Sigmoid colon (tissue), 7 donors: Measurements from ENCODE around the gene CASP7. TPM values are rescaled to one million over a fixed set of nuclear protein-coding genes. Genes with fewer than 3 reads are reported as not detected.

Experiments used
- DNase-seq: peaks from one replicate; pipeline ENCODE4 v3.0.0-alpha.2; 2019
- H3K27ac ChIP-seq, 4 donors: fragments of 200-600 bp; sonication (generic); one replicate each; pipeline ENCODE4 v1.5.1; 2016 to 2019; ENCODE audit warnings: mild to moderate bottlenecking in 1 of 4
- H3K27me3 ChIP-seq, 3 donors: fragments of 200-600 bp; sonication (generic); one replicate each; pipeline ENCODE4 v1.5.1; 2019; ENCODE audit warnings: mild to moderate bottlenecking in 1 of 3
- H3K36me3 ChIP-seq, 4 donors: fragments of 200-600 bp; sonication (generic); one replicate each; pipeline ENCODE4 v1.5.1; 2016 to 2019
- H3K4me1 ChIP-seq, 4 donors: fragments of 200-600 bp; sonication (generic); one replicate each; pipeline ENCODE4 v1.5.1; 2017 to 2019
- H3K4me3 ChIP-seq, 4 donors: fragments of 200-600 bp; sonication (generic); one replicate each; pipeline ENCODE4 v1.5.1; 2017 to 2019; ENCODE audit warnings: mild to moderate bottlenecking in 2 of 4, moderate library complexity in 1 of 4
- H3K9me3 ChIP-seq, 4 donors: fragments of 200-600 bp in 3 of 4; sonication (generic) in 3 of 4; one replicate each; pipeline versions ENCODE4 v1.5.1 to v1.6.1; 2013 to 2019
- CTCF ChIP-seq, 4 experiments: fragments of 450-650 bp in 3 of 4; fragments of 200-600 bp in 1 of 4; IDR thresholded peaks; one replicate each; pipeline ENCODE4 v1.5.1; 2016 to 2019; ENCODE audit warnings: antibody characterized with exemption in 4 of 4, mild to moderate bottlenecking in 3 of 4, moderate library complexity in 2 of 4
- EP300 ChIP-seq, 4 donors: sonication (generic); formaldehyde crosslinking; IDR thresholded peaks; one replicate each; pipeline ENCODE4 v1.6.1; 2017; ENCODE audit warnings: antibody characterized with exemption in 4 of 4
- POLR2A ChIP-seq, 2 donors: fragments of 450-650 bp; IDR thresholded peaks; one replicate each; pipeline ENCODE4 v1.6.1; 2016; ENCODE audit warnings: antibody characterized with exemption in 2 of 2, mild to moderate bottlenecking in 2 of 2, moderate library complexity in 2 of 2
- POLR2AphosphoS5 ChIP-seq, 4 donors: sonication (generic); formaldehyde crosslinking; IDR thresholded peaks; one replicate each; pipeline ENCODE4 v1.6.1; 2017; ENCODE audit warnings: antibody characterized with exemption in 4 of 4
- WGBS, 2 donors: extraction: QIAGEN DNeasy Blood & Tissue Kit; methylation state at CpG; one replicate each; pipeline ENCODE4 v1.1.7; 2013; 5-methylcytosine and 5-hydroxymethylcytosine counted together
- intact Hi-C: fragments of 100-400 bp; cut with DNase I; formaldehyde crosslinking; loops from one replicate; pipeline ENCODE4 v1.15.1; 2023
- polyA plus RNA-seq, 3 donors: library from polyadenylated mRNA; stranded (reverse); fragments of 200-250 nt; gene quantifications; one replicate each; pipeline ENCODE4 v1.2.3, GENCODE V29; 2013
- total RNA-seq, 4 donors: library from RNA; depleted of rRNA; stranded (reverse); fragments of >200 nt; gene quantifications; one replicate each; pipeline ENCODE4 v1.1.0, GENCODE V29; 2016
- donor health status: healthy with polysubstance abuse.
- donor health status: Bipolar disorder and iron deficiency.
- donor health status: healthy.

Gene CASP7
- total and polyA plus RNA-seq, 7 donors, result 11.4 to 338 (median 17.8) TPM

- Histone ChIP-seq H3K27me3 (no peaks in the 10 kb centered on the region), H3K27ac (no peak overlapping the region), H3K9me3 (no peaks in the 10 kb centered on the region), H3K36me3 (no peaks in the 10 kb centered on the region), H3K4me3 (no peak overlapping the region), H3K4me1 (no peaks in the 10 kb centered on the region)
- DNase-seq, result no peak
- intact Hi-C loops, result no loop called here
- no peak for TF ChIP-seq POLR2A (IDR thresholded peaks at IDR 0.05)
- TF ChIP-seq EP300 (IDR thresholded peaks at IDR 0.05), result no peak
- TF ChIP-seq CTCF (IDR thresholded peaks at IDR 0.05), result no peak
- no peak for TF ChIP-seq POLR2AphosphoS5 (IDR thresholded peaks at IDR 0.05)
Observed at GRCh38 chr10:113743594-113743993, 63.9 kb downstream of the CASP7 start.

DNA sequence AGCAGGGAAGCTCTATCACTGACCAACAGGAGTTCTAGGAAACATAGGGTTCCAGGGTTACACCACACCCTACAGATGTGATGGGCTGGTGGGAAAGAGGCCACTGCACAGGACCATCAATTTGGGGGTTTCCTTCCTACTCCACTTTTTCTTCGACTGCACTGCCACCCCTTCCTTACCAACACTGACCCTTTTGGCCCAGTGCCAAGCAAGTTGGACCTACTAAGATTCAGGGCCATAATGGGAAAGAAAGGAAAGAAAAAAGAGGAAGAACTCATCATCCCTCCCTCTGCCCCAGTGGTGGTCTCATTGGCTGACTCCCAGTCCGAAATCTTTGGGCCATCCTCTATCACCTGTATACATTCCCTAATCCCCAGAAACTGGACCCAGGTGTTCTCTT lies 65.7 kb downstream of the CASP7 start:
- no peak for DNase-seq
- intact Hi-C loops, result no loop called here
- Histone ChIP-seq H3K4me3 (no peak overlapping the region), H3K9me3 (no peaks in the 10 kb centered on the region), H3K4me1 (no peaks in the 10 kb centered on the region), H3K36me3 (no peaks in the 10 kb centered on the region), H3K27ac (no peak overlapping the region), H3K27me3 (no peaks in the 10 kb centered on the region)
- WGBS, 2 donors, result 88 to 93% methylated on average over 2 of the region's 2 CpGs
- TF ChIP-seq CTCF (IDR thresholded peaks at IDR 0.05) (no peak), EP300 (IDR thresholded peaks at IDR 0.05) (no peak), POLR2A (IDR thresholded peaks at IDR 0.05) (no peak), POLR2AphosphoS5 (IDR thresholded peaks at IDR 0.05) (no peak)

- no peak for DNase-seq
- Histone ChIP-seq H3K4me3 (no peak overlapping the region), H3K27ac (no peak overlapping the region), H3K27me3 (no peaks in the 10 kb centered on the region), H3K36me3 (no peaks in the 10 kb centered on the region), H3K4me1 (no peaks in the 10 kb centered on the region), H3K9me3 (no peaks in the 10 kb centered on the region)
- TF ChIP-seq CTCF (IDR thresholded peaks at IDR 0.05), result no peak
- no peak for TF ChIP-seq POLR2AphosphoS5 (IDR thresholded peaks at IDR 0.05)
- no peak for TF ChIP-seq POLR2A (IDR thresholded peaks at IDR 0.05)
- TF ChIP-seq EP300 (IDR thresholded peaks at IDR 0.05), result no peak
- 12 to 61% methylated on average over 3 of the region's 3 CpGs for WGBS, 2 donors
- intact Hi-C loops, result no loop called here
Observed at GRCh38 chr10:113746217-113746957, 66.7 kb downstream of the CASP7 start.

DNA sequence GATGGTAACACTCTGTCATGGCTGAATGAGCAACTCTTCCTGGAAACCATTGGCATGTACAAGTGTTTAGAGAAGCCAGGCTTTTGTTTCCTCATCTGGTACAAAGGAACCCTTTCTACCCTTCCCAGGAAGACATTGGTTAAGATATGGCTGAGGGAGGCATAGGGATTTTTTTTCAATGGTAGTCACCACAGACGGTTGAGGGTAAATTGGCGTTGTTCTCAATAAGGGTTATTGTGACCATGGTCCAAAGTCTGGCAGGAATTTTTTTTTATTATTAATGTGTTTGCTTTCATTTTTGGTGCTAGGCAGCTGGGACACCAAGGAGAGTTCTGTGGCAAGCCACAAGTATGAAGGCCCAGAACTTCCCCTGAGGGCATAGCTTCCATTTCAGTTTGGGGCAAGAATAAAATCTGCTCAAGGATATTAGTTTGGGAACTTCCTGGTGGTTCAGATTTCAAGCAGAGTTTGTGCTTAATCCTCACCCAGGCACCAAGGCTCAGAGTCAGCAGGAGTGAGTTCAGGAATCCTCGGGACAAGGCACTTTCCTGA lies 71.5 kb downstream of the CASP7 start, which contains the start of gene PLEKHS1:
PLEKHS1 (plus strand) TSS at position 502 of the 552 bp plus-strand sequence. CDS start 3,596 bp downstream, outside the sequence.
- Histone ChIP-seq H3K4me1 (no peaks in the 10 kb centered on the region), H3K4me3 (no peak within 1 kb of the TSS), H3K9me3 (no peaks in the 10 kb centered on the region), H3K27ac (no peak within 1 kb of the TSS), H3K27me3 (no peaks in the 10 kb centered on the region), H3K36me3 (no peaks in the 10 kb centered on the region)
- no peak for DNase-seq
- WGBS, 2 donors, result 28 to 76% methylated on average over 3 of the region's 3 CpGs
- intact Hi-C loops, result no loop called here
- TF ChIP-seq POLR2A (IDR thresholded peaks at IDR 0.05), result no peak

GRCh38 chr10:113752553-113752952 lies 72.8 kb downstream of the CASP7 start:
- no peak for DNase-seq
- 20 to 31% methylated on average over 1 of the region's 1 CpG for whole genome bisulfite sequencing, 2 donors
- no peaks in the 10 kb centered on the region for H3K27me3 ChIP-seq
- H3K4me3 ChIP-seq, result no peak overlapping the region
- H3K27ac ChIP-seq, result no peak overlapping the region
- TF ChIP-seq CTCF (IDR thresholded peaks at IDR 0.05), result no peak
- TF ChIP-seq POLR2A (IDR thresholded peaks at IDR 0.05), result no peak
- no peak for TF ChIP-seq EP300 (IDR thresholded peaks at IDR 0.05)
- H3K36me3 ChIP-seq, result no peaks in the 10 kb centered on the region
- intact Hi-C loops, result no loop called here
- H3K9me3 ChIP-seq, result no peaks in the 10 kb centered on the region
- no peaks in the 10 kb centered on the region for H3K4me1 ChIP-seq
